OCI-LY7 (cell line): ENCODE measurements around the gene ZNF260. TPM values are rescaled to one million over a fixed set of nuclear protein-coding genes. Genes with fewer than 3 reads are reported as not detected.

ENCODE experiments used
- BruUV-seq: library from RNA; stranded (reverse); fragments of 400-500 nt; replicated peaks from 2 replicates; lab custom pipeline; 2021; lab: Mats Ljungman, UMichigan
- CTCF ChIA-PET: fragments of 300-600 bp; sonication (Branson Sonifier 250); formaldehyde crosslinking; loops from one replicate; lab custom pipeline; 2022; ENCODE audit warnings: antibody characterized with exemption; ENCODE audit not compliant: unreplicated experiment; lab: Charles Lee
- POLR2A ChIA-PET: fragments of 300-600 bp; sonication (Branson Sonifier 250); formaldehyde crosslinking; loops from one replicate; lab custom pipeline; 2022; ENCODE audit warnings: antibody characterized with exemption; lab: Charles Lee
- DNase-seq: peaks from one replicate; pipeline ENCODE4 v3.0.0-alpha.2; 2015; ENCODE audit warnings: low spot score
- H2AFZ ChIP-seq: fragments of 200-600 bp; sonication (generic), shearing (Covaris generic); 2 replicates; pipeline ENCODE4 v1.6.1; 2014; ENCODE audit warnings: mild to moderate bottlenecking, antibody characterized with exemption, low read length, moderate library complexity
- H3K27ac ChIP-seq: fragments of 200-600 bp; sonication (generic); 2 replicates; pipeline ENCODE4 v1.5.1; 2014; ENCODE audit warnings: mixed run types, low read depth, mild to moderate bottlenecking, moderate library complexity, low read length, inconsistent platforms; ENCODE audit not compliant: poor library complexity, severe bottlenecking
- H3K36me3 ChIP-seq: fragments of 200-600 bp; sonication (generic); 2 replicates; pipeline ENCODE4 v1.6.1; 2014; ENCODE audit warnings: mild to moderate bottlenecking, antibody characterized with exemption, low read length, moderate library complexity, mixed read lengths; ENCODE audit not compliant: insufficient read depth
- H3K4me1 ChIP-seq: fragments of 200-600 bp; sonication (generic); 2 replicates; pipeline ENCODE4 v1.5.1; 2014; ENCODE audit warnings: mild to moderate bottlenecking, low read length; ENCODE audit not compliant: insufficient read depth, poor library complexity, severe bottlenecking
- H3K4me2 ChIP-seq: fragments of 200-600 bp; sonication (generic); 2 replicates; pipeline ENCODE4 v1.6.1; 2014; ENCODE audit warnings: mild to moderate bottlenecking, low read length
- H3K4me3 ChIP-seq: fragments of 200-600 bp; sonication (generic); 2 replicates; pipeline ENCODE4 v1.5.1; 2014; ENCODE audit warnings: mild to moderate bottlenecking, low read depth, low read length; ENCODE audit not compliant: poor library complexity, severe bottlenecking
- H3K79me2 ChIP-seq: fragments of 200-600 bp; sonication (generic); 2 replicates; pipeline ENCODE4 v1.6.1; 2016; ENCODE audit warnings: low read depth, mild to moderate bottlenecking, low read length, moderate library complexity, mixed read lengths; ENCODE audit not compliant: insufficient read depth
- H3K9me2 ChIP-seq: fragments of 200-600 bp; sonication (generic); 2 replicates; pipeline ENCODE4 v1.6.1; 2016; ENCODE audit warnings: mild to moderate bottlenecking, low read length, mixed read lengths; ENCODE audit not compliant: insufficient read depth
- H3K9me3 ChIP-seq: fragments of 200-600 bp; sonication (generic); 2 replicates; pipeline ENCODE4 v1.6.1; 2014; ENCODE audit warnings: mild to moderate bottlenecking, mixed run types, low read length, mixed read lengths
- H4K20me1 ChIP-seq: fragments of 200-600 bp; sonication (generic); 2 replicates; pipeline ENCODE4 v1.6.1; 2014; ENCODE audit warnings: mild to moderate bottlenecking, antibody characterized with exemption, low read length, moderate library complexity, mixed read lengths; ENCODE audit not compliant: insufficient read depth
- CTCF ChIP-seq: fragments of 200-600 bp; sonication (generic); conservative IDR thresholded peaks from 2 replicates; pipeline ENCODE4 v1.5.1; 2014; ENCODE audit warnings: mild to moderate bottlenecking, antibody characterized with exemption, low read length, moderate library complexity, mixed read lengths
- EZH2phosphoT487 ChIP-seq: fragments of 200-600 bp; sonication (generic); IDR thresholded peaks from 2 replicates; pipeline ENCODE4 v1.6.1; 2018; ENCODE audit warnings: low read depth, borderline replicate concordance, mild to moderate bottlenecking, mixed run types, antibody characterized with exemption, low read length, moderate library complexity, mixed read lengths
- intact Hi-C: fragments of 100-400 bp; cut with micrococcal nuclease; formaldehyde crosslinking; loops from one replicate; pipeline ENCODE4 v1.10.0; 2022; ENCODE audit not compliant: unreplicated experiment
- total RNA-seq, 2 experiments: library from RNA; depleted of rRNA in 1 of 2; stranded (reverse); fragments of >200 nt in 1 of 2; shearing (Covaris generic) in 1 of 2; gene quantifications; 2 replicates each; pipeline ENCODE4 v1.2.3, GENCODE V29; 2014 to 2022

ZNF260 gene
- total RNA-seq, 2 experiments from 2014 or later: 11.1 to 14.5 TPM

- TF ChIP-seq EZH2phosphoT487 (no peak), CTCF (no peak)
- Histone ChIP-seq H3K36me3 (peaks cover 67% of the 10 kb centered on the region), H3K4me2 (no peak overlapping the region), H3K27ac (no peak overlapping the region), H3K4me1 (no peaks in the 10 kb centered on the region), H4K20me1 (no peaks in the 10 kb centered on the region), H3K9me2 (no peaks in the 10 kb centered on the region), H3K4me3 (no peak overlapping the region), H3K9me3 (peaks cover 63% of the 10 kb centered on the region), H2AFZ (no peak overlapping the region), H3K79me2 (peaks cover 4% of the 10 kb centered on the region; the same call in 1 of the 2 replicates)
- BruUV-seq: no TSS peak
- intact Hi-C loops: no loop called here
- DNase-seq: no peak
- ChIA-PET CTCF (no interaction called here), POLR2A (no interaction called here)
Observed at GRCh38 chr19:36514012-36514612, 14.0 kb downstream of the ZNF260 start.

GRCh38 chr19:36508325-36508724 lies 19.7 kb downstream of the ZNF260 start:
- H3K4me3 ChIP-seq: no peak overlapping the region
- peaks cover 9% of the 10 kb centered on the region for H3K36me3 ChIP-seq
- no peaks in the 10 kb centered on the region for H4K20me1 ChIP-seq
- H3K4me1 ChIP-seq: no peaks in the 10 kb centered on the region
- ChIA-PET CTCF (no interaction called here), POLR2A (interaction anchor here (0.7 kb wide), 1 partner anchor 33 kb away, joined by 3 read pairs; no protein-coding TSS in a partner anchor)
- peaks cover 20% of the 10 kb centered on the region; the same call in 1 of the 2 replicates for H3K9me3 ChIP-seq
- no peak overlapping the region for H2AFZ ChIP-seq
- H3K79me2 ChIP-seq: no peaks in the 10 kb centered on the region
- no peak overlapping the region for H3K27ac ChIP-seq
- H3K4me2 ChIP-seq: no peak overlapping the region
- no peaks in the 10 kb centered on the region for H3K9me2 ChIP-seq
- no peak for TF ChIP-seq CTCF
- no peak for TF ChIP-seq EZH2phosphoT487
- DNase-seq: no peak
- BruUV-seq: no TSS peak
- intact Hi-C loops: no loop called here

GRCh38 chr19:36501973-36502372 lies 26.1 kb downstream of the ZNF260 start:
- no peaks in the 10 kb centered on the region for H3K9me2 ChIP-seq
- ChIA-PET CTCF (no interaction called here), POLR2A (no interaction called here)
- H3K4me3 ChIP-seq: no peak overlapping the region
- H3K4me2 ChIP-seq: no peak overlapping the region
- BruUV-seq: no TSS peak
- intact Hi-C loops: no loop called here
- H4K20me1 ChIP-seq: no peaks in the 10 kb centered on the region
- H3K36me3 ChIP-seq: no peaks in the 10 kb centered on the region
- TF ChIP-seq CTCF: no peak
- TF ChIP-seq EZH2phosphoT487: no peak
- no peaks in the 10 kb centered on the region for H3K4me1 ChIP-seq
- no peak overlapping the region for H3K27ac ChIP-seq
- DNase-seq: no peak
- H3K9me3 ChIP-seq: peaks cover 9% of the 10 kb centered on the region; the same call in 1 of the 2 replicates
- H2AFZ ChIP-seq: no peak overlapping the region
- H3K79me2 ChIP-seq: no peaks in the 10 kb centered on the region
